ENCODE results near the gene MAGI3.
"Not testable (repeated sequence)": the region's sequence is repeated elsewhere in the genome, so short reads cannot be mapped to it uniquely, and the experiment has no call there.

MAGI3 gene

GRCh38 chr1:113479713-113480676, 89.7 kb downstream of the MAGI3 start:
- Histone ChIP-seq H3K9me3 (ENCODE audit: control insufficient read depth, insufficient read depth, low read depth, low read length) (no peaks in the 10 kb centered on the region), H3K4me3 (ENCODE audit: low read depth, low read length) (no peak overlapping the region), H3K27ac (ENCODE audit: extremely low read depth, low read depth, low read length) (no peak overlapping the region), H3K36me3 (ENCODE audit: control insufficient read depth in 2 of 2, insufficient read depth in 1 of 2, low read length in 2 of 2) (no peaks in the 10 kb centered on the region), H3K4me1 (ENCODE audit: control insufficient read depth, insufficient read depth, low read length) (no peaks in the 10 kb centered on the region)
- CTCF ChIA-PET = no interaction called here
- TF ChIP-seq KLF8 (tag by site-specific recombination; IDR thresholded peaks at IDR 0.05) = peak; percentile 20; the same call in 1 of the 2 replicates
- TF ChIP-seq ZBTB21 (tag by site-specific recombination; IDR thresholded peaks at IDR 0.05) = no peak
- TF ChIP-seq ZBTB10 (tag by site-specific recombination; IDR thresholded peaks at IDR 0.05) = no peak
- TF ChIP-seq ZBTB44 (tag by site-specific recombination; IDR thresholded peaks at IDR 0.05) = no peak
- TF ChIP-seq SETDB1 (IDR thresholded peaks at IDR 0.05; ENCODE audit: insufficient read length, low read length) = peak; percentile 95
- no peak for TF ChIP-seq ZNF645 (tag by site-specific recombination; IDR thresholded peaks at IDR 0.05)
- no peak for TF ChIP-seq ZFP3 (tag by site-specific recombination; IDR thresholded peaks at IDR 0.05; ENCODE audit: low read depth)
- no peak for TF ChIP-seq TCF7L2 (IDR thresholded peaks at IDR 0.05; ENCODE audit: borderline replicate concordance, low read depth, low read length)
- POLR2A ChIA-PET = no interaction called here

- CTCF ChIA-PET; POLR2A ChIA-PET; H3K36me3 ChIP-seq (ENCODE audit: control insufficient read depth in 2 of 2, insufficient read depth in 1 of 2, low read length in 2 of 2); H3K4me1 ChIP-seq (ENCODE audit: control insufficient read depth, insufficient read depth, low read length); H3K27ac ChIP-seq (ENCODE audit: extremely low read depth, low read depth, low read length); H3K9me3 ChIP-seq (ENCODE audit: control insufficient read depth, insufficient read depth, low read depth, low read length); H3K4me3 ChIP-seq (ENCODE audit: low read depth, low read length): not testable (repeated sequence)
Measured at GRCh38 chr1:113485131-113485530, 94.8 kb downstream of the MAGI3 start.

- no peaks in the 10 kb centered on the region for H3K36me3 ChIP-seq (ENCODE audit: control insufficient read depth in 2 of 2, insufficient read depth in 1 of 2, low read length in 2 of 2)
- H3K27ac ChIP-seq (ENCODE audit: extremely low read depth, low read depth, low read length) = no peak overlapping the region
- no peak overlapping the region for H3K4me3 ChIP-seq (ENCODE audit: low read depth, low read length)
- CTCF ChIA-PET = no interaction called here
- H3K9me3 ChIP-seq (ENCODE audit: control insufficient read depth, insufficient read depth, low read depth, low read length) = no peaks in the 10 kb centered on the region; the same call in 1 of the 2 replicates
- H3K4me1 ChIP-seq (ENCODE audit: control insufficient read depth, insufficient read depth, low read length) = no peaks in the 10 kb centered on the region
- no peak for TF ChIP-seq ZNF37A (tag by site-specific recombination; IDR thresholded peaks at IDR 0.05)
- TF ChIP-seq EGR2 (tag by site-specific recombination; IDR thresholded peaks at IDR 0.05; ENCODE audit: low read depth) = 0 out of 2 replicates have a peak, but pooled peaks have one; percentile 27
- POLR2A ChIA-PET = no interaction called here
Measured at GRCh38 chr1:113488576-113489177, 98.4 kb downstream of the MAGI3 start.

- POLR2A ChIA-PET = no interaction called here
- Histone ChIP-seq H3K9me3 (ENCODE audit: control insufficient read depth, insufficient read depth, low read depth, low read length) (no peaks in the 10 kb centered on the region; the same call in 1 of the 2 replicates), H3K4me1 (ENCODE audit: control insufficient read depth, insufficient read depth, low read length) (no peaks in the 10 kb centered on the region), H3K27ac (ENCODE audit: extremely low read depth, low read depth, low read length) (no peak overlapping the region), H3K4me3 (ENCODE audit: low read depth, low read length) (no peak overlapping the region), H3K36me3 (ENCODE audit: control insufficient read depth in 2 of 2, insufficient read depth in 1 of 2, low read length in 2 of 2) (no peaks in the 10 kb centered on the region)
- TF ChIP-seq SETDB1 (IDR thresholded peaks at IDR 0.05; ENCODE audit: insufficient read length, low read length) (peak; percentile 81), ZNF529 (tag by site-specific recombination; IDR thresholded peaks at IDR 0.05; ENCODE audit: insufficient replicate concordance) (peak; percentile 91), ZNF585B (tag by site-specific recombination; IDR thresholded peaks at IDR 0.05) (no peak)
- CTCF ChIA-PET = interaction anchor here (0.6 kb wide), 1 partner anchor 97 kb away, joined by 3 read pairs; no protein-coding TSS in a partner anchor
Measured at GRCh38 chr1:113490384-113490783, 100.1 kb downstream of the MAGI3 start.
